Activated T-cell treated with anti-CD3 and anti-CD28 coated beads for 24 hours (primary cell): ENCODE measurements around the gene POR.
"Not testable (repeated sequence)": the region's sequence is repeated elsewhere in the genome, so short reads cannot be mapped to it uniquely, and the experiment has no call there.

Experiments
- DNase-seq: peaks from one replicate; pipeline ENCODE4 v3.0.0-alpha.2; 2020; ENCODE audit warnings: low read depth

POR gene

GRCh38 chr7:75992083-75992755 lies 77.3 kb downstream of the POR start:
- no peak for DNase-seq

GRCh38 chr7:75993689-75994387 lies 78.9 kb downstream of the POR start:
- DNase-seq = no peak

GRCh38 chr7:75994388-75995051 lies 79.6 kb downstream of the POR start, which contains the start of gene TMEM120A:
Gene TMEM120A (minus strand): TSS chr7:75994595. CDS start chr7:75994570, 25 bp downstream.
- DNase-seq = peak; percentile 93

GRCh38 chr7:75995052-75995471 lies 80.1 kb downstream of the POR start:
- DNase-seq = no peak

GRCh38 chr7:75995996-75996395 lies 81.0 kb downstream of the POR start:
- DNase-seq = no peak

- no peak for DNase-seq
Measured at GRCh38 chr7:75996476-75996875, 81.5 kb downstream of the POR start.

GRCh38 chr7:75998038-75998437 lies 83.1 kb downstream of the POR start:
- DNase-seq = no peak

- no peak for DNase-seq
Measured at GRCh38 chr7:76000566-76000965, 85.6 kb downstream of the POR start.

- DNase-seq = no peak
Measured at GRCh38 chr7:76002139-76002538, 87.2 kb downstream of the POR start.

- no peak for DNase-seq
Measured at GRCh38 chr7:76002822-76003221, 87.9 kb downstream of the POR start.

GRCh38 chr7:76003351-76003750 lies 88.4 kb downstream of the POR start:
- no peak for DNase-seq

- DNase-seq = not testable (repeated sequence)
Measured at GRCh38 chr7:76005004-76005403, 90.0 kb downstream of the POR start.

- DNase-seq = no peak
Measured at GRCh38 chr7:76008156-76008687, 93.3 kb downstream of the POR start.

- DNase-seq = no peak
Measured at GRCh38 chr7:76009672-76010600, 95.0 kb downstream of the POR start.

GRCh38 chr7:76011442-76011861 lies 96.5 kb downstream of the POR start:
- DNase-seq = no peak

- DNase-seq = no peak
Measured at GRCh38 chr7:76016191-76016947, 101.4 kb downstream of the POR start.

GRCh38 chr7:76018520-76018919 lies 103.6 kb downstream of the POR start:
- DNase-seq = not testable (repeated sequence)

GRCh38 chr7:76020031-76020714 lies 105.2 kb downstream of the POR start:
- DNase-seq = peak; percentile 57

- no peak for DNase-seq
Measured at GRCh38 chr7:76022026-76022780, 107.2 kb downstream of the POR start.

GRCh38 chr7:76023002-76023401 lies 108.0 kb downstream of the POR start:
- no peak for DNase-seq
